T-cell (primary cell): ENCODE results near the gene GCH1. TPM values are rescaled to one million over a fixed set of nuclear protein-coding genes. Genes with fewer than 3 reads are reported as not detected.

Experiments used
- ATAC-seq, 4 experiments: fragments of 200-7000 bp in 3 of 4; fragments of 150-1000 bp in 1 of 4; cut with Tn5 transposase; replicated peaks in 1 of 4; 1 replicate in 3 of 4; 2 replicates in 1 of 4; pipeline ENCODE4 v1.10.0; 2021; ENCODE audit warnings: moderate library complexity in 3 of 4, mild to moderate bottlenecking in 2 of 4, moderate number of reproducible peaks in 1 of 4
- CTCF ChIA-PET, 2 donors: fragments of 300-600 bp; sonication (Branson Sonifier 250); formaldehyde crosslinking; loops; one replicate each; lab custom pipeline; 2022; ENCODE audit warnings: antibody characterized with exemption in 2 of 2; lab: Charles Lee
- POLR2A ChIA-PET, 2 donors: fragments of 300-600 bp; sonication (Branson Sonifier 250); formaldehyde crosslinking; loops; one replicate each; lab custom pipeline; 2022; ENCODE audit warnings: antibody characterized with exemption in 2 of 2; lab: Charles Lee
- DNase-seq, 35 experiments: peaks; one replicate each; pipeline versions ENCODE4 v3.0.0 to v3.0.0-alpha.2; 2013 to 2023
- H3K27ac ChIP-seq: one replicate; pipeline ENCODE4 v1.5.1; 2013; ENCODE audit warnings: low read length
- H3K27me3 ChIP-seq, 2 experiments: replicated peaks in 1 of 2; 1 replicate in 1 of 2; 2 replicates in 1 of 2; pipeline versions ENCODE4 v1.6.1 to v1.7.0; 2013; ENCODE audit warnings: low read length in 1 of 2, mixed read lengths in 1 of 2; ENCODE audit not compliant: control insufficient read depth in 2 of 2, insufficient read depth in 2 of 2; ENCODE audit errors: extremely low read depth in 1 of 2
- H3K36me3 ChIP-seq, 2 donors: 1 replicate in 1 of 2; 2 replicates in 1 of 2; pipeline versions ENCODE4 v1.6.1 to v1.7.0; 2013; ENCODE audit warnings: low read length in 1 of 2; ENCODE audit not compliant: control insufficient read depth in 2 of 2, insufficient read depth in 1 of 2; ENCODE audit errors: extremely low read depth in 1 of 2
- H3K4me1 ChIP-seq, 2 experiments: 1 replicate in 1 of 2; 2 replicates in 1 of 2; pipeline versions ENCODE4 v1.6.1 to v1.7.0; 2013; ENCODE audit warnings: low read length in 2 of 2, mixed read lengths in 1 of 2; ENCODE audit not compliant: insufficient read depth in 2 of 2, control insufficient read depth in 1 of 2; ENCODE audit errors: extremely low read depth in 1 of 2
- H3K4me3 ChIP-seq, 2 donors: 1 replicate in 1 of 2; 2 replicates in 1 of 2; pipeline versions ENCODE4 v1.5.1 to v1.7.0; 2013; ENCODE audit warnings: mild to moderate bottlenecking in 2 of 2, low read length in 1 of 2, moderate library complexity in 1 of 2; ENCODE audit not compliant: control insufficient read depth in 1 of 2; ENCODE audit errors: extremely low read depth in 1 of 2
- H3K9me3 ChIP-seq: 2 replicates; pipeline ENCODE4 v1.7.0; 2013
- H3K27ac Mint-ChIP-seq, 2 donors: one replicate each; pipeline ENCODE4 v1.8.0; 2020 to 2021; ENCODE audit warnings: mild to moderate bottlenecking in 2 of 2, mixed read lengths in 2 of 2
- H3K27me3 Mint-ChIP-seq, 2 donors: one replicate each; pipeline ENCODE4 v1.8.0; 2021 to 2022; ENCODE audit warnings: mixed read lengths in 2 of 2
- H3K36me3 Mint-ChIP-seq: one replicate; pipeline ENCODE4 v1.8.0; 2021; ENCODE audit warnings: mixed read lengths
- H3K4me1 Mint-ChIP-seq, 3 donors: one replicate each; pipeline ENCODE4 v1.8.0; 2020 to 2022; ENCODE audit warnings: mixed read lengths in 3 of 3, mild to moderate bottlenecking in 1 of 3
- H3K4me3 Mint-ChIP-seq, 3 donors: one replicate each; pipeline ENCODE4 v1.8.0; 2020 to 2022; ENCODE audit warnings: mild to moderate bottlenecking in 3 of 3, mixed read lengths in 3 of 3, moderate library complexity in 3 of 3
- H3K9me3 Mint-ChIP-seq, 3 donors: one replicate each; pipeline ENCODE4 v1.8.0; 2020 to 2022; ENCODE audit warnings: mixed read lengths in 3 of 3
- WGBS: methylation state at CpG from one replicate; pipeline ENCODE4 v1.1.5; 2013; ENCODE audit warnings: missing lambda C conversion rate; ENCODE audit not compliant: insufficient coverage; 5-methylcytosine and 5-hydroxymethylcytosine counted together
- total RNA-seq, 35 experiments: library from RNA in 6 of 35; stranded (reverse) in 6 of 35; fragments of 120-200 nt in 1 of 35; gene quantifications; one replicate each; pipeline versions ENCODE4 v1.2.1 to v1.2.4 and lab custom pipeline; 2013 to 2026

GCH1 gene
- total RNA-seq, 5 donors from 2014 or later (not counting 1 experiment from before 2014, with no cell fraction given): 26.5 to 31.2 (median 29.2) TPM

GRCh38 chr14:54814076-54814475, 88.5 kb downstream of the GCH1 start:
- Histone ChIP-seq H3K4me3 (no peak overlapping the region), H3K36me3 (no peaks in the 10 kb centered on the region), H3K27me3 (no peaks in the 10 kb centered on the region), H3K9me3 (no peaks in the 10 kb centered on the region), H3K27ac (no peak overlapping the region), H3K4me1 (no peaks in the 10 kb centered on the region)
- Mint-ChIP-seq H3K36me3 (no peaks in the 10 kb centered on the region), H3K27me3 (peaks cover 0 to 8% of the 10 kb centered on the region in 2 donors), H3K4me3 (no peak overlapping the region), H3K27ac (no peak overlapping the region), H3K9me3 (no peaks in the 10 kb centered on the region), H3K4me1 (no peaks in the 10 kb centered on the region)
- 84% methylated on average over 3 of the region's 5 CpGs for WGBS
- ATAC-seq (no peak), DNase-seq (peak in 1 of 35 experiments; percentile 8)
- POLR2A ChIA-PET: interaction anchor here (0.5 to 0.6 kb wide), 2 partner anchors 232 to 400 kb away, joined by 3 to 5 read pairs; no protein-coding TSS in a partner anchor
- CTCF ChIA-PET: interaction anchor here (1.0 to 1.3 kb wide), 3 partner anchors 9 to 250 kb away, joined by 3 to 10 read pairs (median 5); no protein-coding TSS in a partner anchor

DNA sequence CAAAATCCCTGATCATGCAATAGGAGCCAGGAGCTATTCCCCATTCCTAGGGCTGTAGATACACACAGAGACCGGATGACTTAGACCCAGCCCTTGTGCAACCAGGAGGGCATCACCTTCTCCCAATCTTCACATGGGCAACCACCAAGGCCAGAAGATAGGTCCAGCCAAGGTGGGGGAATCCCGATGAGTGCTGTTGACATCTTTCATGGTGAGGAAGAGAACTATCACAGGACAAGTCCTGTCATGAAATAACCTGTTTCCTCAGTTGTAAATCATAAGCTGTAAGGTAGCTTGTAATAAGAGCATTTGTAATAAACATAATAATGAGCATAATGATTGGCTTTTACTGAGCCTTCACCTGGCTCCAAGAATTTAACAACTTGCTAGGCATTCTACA, 89.5 kb downstream of the GCH1 start:
- ATAC-seq (no peak), DNase-seq (no peak)
- Mint-ChIP-seq H3K4me1 (no peaks in the 10 kb centered on the region), H3K9me3 (no peaks in the 10 kb centered on the region), H3K4me3 (no peak overlapping the region), H3K36me3 (no peaks in the 10 kb centered on the region), H3K27ac (no peak overlapping the region), H3K27me3 (peaks cover 0 to 8% of the 10 kb centered on the region in 2 donors)
- Histone ChIP-seq H3K9me3 (no peaks in the 10 kb centered on the region), H3K36me3 (no peaks in the 10 kb centered on the region), H3K27ac (no peak overlapping the region), H3K4me1 (no peaks in the 10 kb centered on the region), H3K4me3 (no peak overlapping the region), H3K27me3 (peaks cover 0 to 2% of the 10 kb centered on the region in 2 experiments)
- POLR2A ChIA-PET: no interaction called here
- CTCF ChIA-PET: interaction anchor here (1.3 kb wide), 2 partner anchors 8 to 249 kb away, joined by 3 to 5 read pairs; no protein-coding TSS in a partner anchor
- WGBS: no CpG with 5 or more reads among the region's 2 CpGs

DNA sequence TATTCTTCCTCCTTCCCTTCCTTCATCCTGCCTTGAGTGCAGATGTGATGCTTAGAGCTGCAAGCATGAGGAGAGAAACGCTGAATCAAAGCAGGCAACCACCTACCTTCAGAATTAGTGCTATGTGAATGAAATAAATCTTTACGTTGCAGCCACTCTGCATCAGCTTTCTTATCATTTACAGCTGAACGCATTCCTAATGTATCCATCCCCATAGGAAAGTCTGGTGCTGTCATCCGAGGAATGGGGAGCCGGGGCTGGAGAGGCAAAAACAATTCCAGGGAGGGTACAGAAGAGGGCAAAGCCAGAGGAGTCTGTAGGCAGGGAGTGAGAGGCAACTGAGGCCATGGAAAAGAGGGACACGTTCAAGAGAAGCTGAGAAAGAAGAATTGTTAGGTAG, 90.0 kb downstream of the GCH1 start:
- no peaks in the 10 kb centered on the region for H3K36me3 Mint-ChIP-seq
- Histone ChIP-seq H3K36me3 (no peaks in the 10 kb centered on the region), H3K4me3 (no peak overlapping the region), H3K4me1 (no peaks in the 10 kb centered on the region), H3K27ac (no peak overlapping the region), H3K27me3 (peaks cover 0 to 7% of the 10 kb centered on the region in 2 experiments), H3K9me3 (no peaks in the 10 kb centered on the region)
- H3K27me3 Mint-ChIP-seq: peaks cover under 1 to 8% of the 10 kb centered on the region in 2 donors
- no CpG with 5 or more reads among the region's 6 CpGs for WGBS
- ATAC-seq (no peak), DNase-seq (no peak)
- ChIA-PET POLR2A (no interaction called here), CTCF (no interaction called here)
- no peak overlapping the region for H3K4me3 Mint-ChIP-seq
- H3K27ac Mint-ChIP-seq: no peak overlapping the region
- no peaks in the 10 kb centered on the region for H3K4me1 Mint-ChIP-seq
- H3K9me3 Mint-ChIP-seq: no peaks in the 10 kb centered on the region

GRCh38 chr14:54809767-54810166, 92.9 kb downstream of the GCH1 start:
- ATAC-seq (no peak), DNase-seq (no peak)
- Mint-ChIP-seq H3K4me1 (peaks cover 3 to 6% (median 4%) of the 10 kb centered on the region in 3 donors), H3K27me3 (peaks cover 2 to 16% of the 10 kb centered on the region in 2 donors), H3K27ac (no peak overlapping the region), H3K4me3 (no peak overlapping the region), H3K36me3 (no peaks in the 10 kb centered on the region), H3K9me3 (no peaks in the 10 kb centered on the region)
- ChIA-PET POLR2A (no interaction called here), CTCF (no interaction called here)
- H3K4me3 ChIP-seq: no peak overlapping the region
- no peaks in the 10 kb centered on the region for H3K36me3 ChIP-seq
- H3K27me3 ChIP-seq: peaks cover 0 to 27% of the 10 kb centered on the region in 2 experiments
- H3K9me3 ChIP-seq: no peaks in the 10 kb centered on the region
- H3K4me1 ChIP-seq: peaks cover 0 to 6% of the 10 kb centered on the region in 2 experiments
- WGBS: 81% methylated on average over 3 of the region's 8 CpGs
- no peak overlapping the region for H3K27ac ChIP-seq

DNA sequence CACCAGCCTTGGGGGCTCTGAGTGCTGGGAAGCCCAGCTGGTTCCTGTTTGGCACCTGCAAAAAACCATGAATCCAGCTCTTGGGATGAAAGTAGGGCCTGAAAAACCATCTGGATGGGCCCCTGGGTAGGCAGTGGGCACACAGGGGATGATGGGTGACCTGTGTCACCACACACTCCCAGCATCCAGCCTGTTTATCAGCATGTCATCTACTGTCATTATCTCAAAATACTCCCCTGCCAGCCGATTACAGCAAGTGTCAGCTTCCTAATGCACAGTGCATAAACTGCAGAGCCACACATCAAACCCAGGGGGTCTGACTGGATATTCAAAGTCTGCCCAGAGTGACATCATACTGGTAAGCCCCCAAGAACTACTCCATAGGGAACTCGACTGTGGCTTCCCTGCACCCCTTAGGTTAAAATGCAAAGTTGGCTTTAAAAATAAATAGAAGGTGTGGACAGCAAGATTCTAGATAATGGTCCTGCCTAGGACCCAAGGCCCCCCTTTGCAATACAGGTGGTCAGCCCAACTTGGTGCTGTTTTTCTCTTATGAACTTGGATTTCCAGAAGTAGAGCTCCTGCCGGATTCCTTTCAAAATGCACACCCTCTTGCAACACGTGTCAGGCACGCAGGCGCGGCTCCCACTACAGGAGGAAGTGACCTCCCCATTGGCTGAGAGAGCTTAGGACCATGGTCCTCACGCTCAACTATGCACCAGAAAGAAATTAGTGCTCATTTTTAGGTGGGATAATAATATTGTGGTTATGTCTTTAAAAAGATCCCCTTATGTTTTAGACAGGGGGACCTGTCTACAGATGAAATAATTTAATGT, 94.1 kb downstream of the GCH1 start:
- no peaks in the 10 kb centered on the region for H3K36me3 ChIP-seq
- H3K36me3 Mint-ChIP-seq: no peaks in the 10 kb centered on the region
- H3K27me3 Mint-ChIP-seq: peaks cover 2 to 16% of the 10 kb centered on the region in 2 donors
- peaks cover 0 to 6% of the 10 kb centered on the region in 2 experiments for H3K4me1 ChIP-seq
- ChIA-PET CTCF (interaction anchor here in 1 of 2 donors (1.9 kb wide), 1 partner anchor 245 kb away, joined by 6 read pairs; no protein-coding TSS in a partner anchor), POLR2A (no interaction called here)
- 50% methylated on average over 1 of the region's 8 CpGs for WGBS
- no peak overlapping the region for H3K27ac Mint-ChIP-seq
- no peaks in the 10 kb centered on the region for H3K9me3 Mint-ChIP-seq
- ATAC-seq (no peak), DNase-seq (no peak)
- H3K4me3 ChIP-seq: no peak overlapping the region
- H3K4me3 Mint-ChIP-seq: no peak overlapping the region
- H3K9me3 ChIP-seq: no peaks in the 10 kb centered on the region
- H3K27ac ChIP-seq: no peak overlapping the region
- peaks cover 3 to 6% (median 4%) of the 10 kb centered on the region in 3 donors for H3K4me1 Mint-ChIP-seq
- peaks cover 0 to 34% of the 10 kb centered on the region in 2 experiments for H3K27me3 ChIP-seq

DNA sequence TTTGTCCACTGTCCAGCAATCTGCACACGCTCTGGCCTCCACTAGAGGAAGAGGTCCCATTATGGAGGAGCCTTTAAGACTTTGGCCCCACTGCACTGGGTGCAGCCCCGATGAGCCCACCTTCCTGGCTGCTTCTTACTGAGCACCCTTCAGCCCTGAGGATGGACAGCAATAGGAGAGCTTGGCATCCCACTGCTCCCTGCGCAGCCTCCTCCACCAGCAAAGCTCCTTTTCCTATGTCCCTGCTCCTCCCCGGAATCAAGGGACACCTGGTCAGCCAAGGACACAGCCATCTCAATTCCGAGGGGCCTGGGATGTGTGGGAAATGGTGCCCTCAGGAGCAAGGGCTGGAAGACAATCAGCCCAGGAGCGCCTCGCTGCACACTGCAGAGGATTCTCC, 94.7 kb downstream of the GCH1 start:
- no peak overlapping the region for H3K27ac Mint-ChIP-seq
- POLR2A ChIA-PET: no interaction called here

More for the DNA sequence above, 94.7 kb downstream of the GCH1 start:
- H3K4me3 Mint-ChIP-seq: no peak overlapping the region
- no peaks in the 10 kb centered on the region for H3K36me3 Mint-ChIP-seq
- ATAC-seq: no peak
- Histone ChIP-seq H3K27ac (no peak overlapping the region), H3K36me3 (no peaks in the 10 kb centered on the region), H3K4me3 (no peak overlapping the region), H3K4me1 (peaks cover 0 to 6% of the 10 kb centered on the region in 2 experiments), H3K9me3 (no peaks in the 10 kb centered on the region), H3K27me3 (peaks cover 0 to 34% of the 10 kb centered on the region in 2 experiments)
- CTCF ChIA-PET: interaction anchor here (0.6 to 1.9 kb wide), 2 partner anchors 94 to 244 kb away, joined by 3 to 6 read pairs; no protein-coding TSS in a partner anchor
- peaks cover 2 to 16% of the 10 kb centered on the region in 2 donors for H3K27me3 Mint-ChIP-seq
- DNase-seq: no peak
- H3K9me3 Mint-ChIP-seq: no peaks in the 10 kb centered on the region
- peaks cover 3 to 6% (median 4%) of the 10 kb centered on the region in 3 donors for H3K4me1 Mint-ChIP-seq
- WGBS: 76% methylated on average over 4 of the region's 7 CpGs
